Mucosa of descending colon (tissue), 3 donors: ENCODE results near the gene CCDC154. TPM values are rescaled to one million over a fixed set of nuclear protein-coding genes. Genes with fewer than 3 reads are reported as not detected.

Experiments
- ATAC-seq: fragments of 200-7000 bp; cut with Tn5 transposase; one replicate; pipeline ENCODE4 v1.9.1; 2020; ENCODE audit warnings: mild to moderate bottlenecking, moderate library complexity
- DNase-seq, 3 donors: peaks; one replicate each; pipeline ENCODE4 v3.0.0-alpha.2; 2020
- H3K36me3 ChIP-seq: fragments of 200-600 bp; one replicate; pipeline ENCODE4 v1.8.0; 2021; ENCODE audit warnings: low read depth, mild to moderate bottlenecking
- H3K4me1 ChIP-seq: fragments of 200-600 bp; one replicate; pipeline ENCODE4 v1.8.0; 2021; ENCODE audit warnings: low read depth, mild to moderate bottlenecking
- H3K4me3 ChIP-seq: fragments of 200-600 bp; one replicate; pipeline ENCODE4 v1.8.0; 2021; ENCODE audit warnings: mild to moderate bottlenecking
- H3K9me3 ChIP-seq: fragments of 200-600 bp; one replicate; pipeline ENCODE4 v1.8.0; 2021; ENCODE audit warnings: mild to moderate bottlenecking
- intact Hi-C, 2 donors: fragments of 100-400 bp; cut with DNase I in 1 of 2; cut with micrococcal nuclease in 1 of 2; formaldehyde crosslinking; loops; one replicate each; pipeline versions ENCODE4 v1.11.0 to v1.11.1; 2022; cut with DNase I, micrococcal nuclease
- total RNA-seq, 3 donors: library from RNA; stranded (reverse); fragmentation: NEBNext Ultra II Directional in 2 of 3; extraction: Animal tissue kit (Norgen Biotek cat#: 25700) in 2 of 3; gene quantifications; one replicate each; pipeline versions ENCODE4 v1.2.1 to v1.2.4, GENCODE V29; 2021 to 2023
- TF ChIP-seq, protein P1 (sequence below): fragments of 200-600 bp; IDR thresholded peaks from one replicate; pipeline ENCODE4 v1.8.0; 2022; ENCODE audit warnings: antibody characterized with exemption, mild to moderate bottlenecking
- donor health status: DM: no; HTN: no; CAD: no; lungs with moderate emphysema.
- donor health status: DM: no; HTN: no; CAD: no.
- donor health status: DM: no; HTN: yes; CAD: no.

Gene CCDC154
- total RNA-seq, 3 donors from 2014 or later, result 0.43 to 2.4 (median 1.1) TPM

DNA sequence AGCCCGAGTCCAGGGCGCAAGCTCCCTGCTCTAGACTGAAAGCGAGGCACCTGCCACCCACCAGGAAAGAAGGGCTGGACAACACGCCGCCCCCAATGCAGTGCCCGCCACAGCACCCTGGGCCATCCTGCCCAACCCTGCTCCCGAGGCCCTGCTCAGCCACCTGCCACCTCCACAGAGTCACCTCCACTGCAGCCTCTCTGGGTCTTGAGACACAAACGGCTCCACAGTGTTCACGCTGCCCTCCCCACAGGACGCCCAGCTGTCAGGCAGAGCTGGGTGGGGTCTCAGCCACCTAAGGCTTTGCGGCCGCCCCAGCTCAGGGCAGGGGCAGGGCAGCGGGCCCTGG lies 21.2 kb upstream of the CCDC154 start:
- no peaks in the 10 kb centered on the region for H3K36me3 ChIP-seq
- TF ChIP-seq, protein P1, sequence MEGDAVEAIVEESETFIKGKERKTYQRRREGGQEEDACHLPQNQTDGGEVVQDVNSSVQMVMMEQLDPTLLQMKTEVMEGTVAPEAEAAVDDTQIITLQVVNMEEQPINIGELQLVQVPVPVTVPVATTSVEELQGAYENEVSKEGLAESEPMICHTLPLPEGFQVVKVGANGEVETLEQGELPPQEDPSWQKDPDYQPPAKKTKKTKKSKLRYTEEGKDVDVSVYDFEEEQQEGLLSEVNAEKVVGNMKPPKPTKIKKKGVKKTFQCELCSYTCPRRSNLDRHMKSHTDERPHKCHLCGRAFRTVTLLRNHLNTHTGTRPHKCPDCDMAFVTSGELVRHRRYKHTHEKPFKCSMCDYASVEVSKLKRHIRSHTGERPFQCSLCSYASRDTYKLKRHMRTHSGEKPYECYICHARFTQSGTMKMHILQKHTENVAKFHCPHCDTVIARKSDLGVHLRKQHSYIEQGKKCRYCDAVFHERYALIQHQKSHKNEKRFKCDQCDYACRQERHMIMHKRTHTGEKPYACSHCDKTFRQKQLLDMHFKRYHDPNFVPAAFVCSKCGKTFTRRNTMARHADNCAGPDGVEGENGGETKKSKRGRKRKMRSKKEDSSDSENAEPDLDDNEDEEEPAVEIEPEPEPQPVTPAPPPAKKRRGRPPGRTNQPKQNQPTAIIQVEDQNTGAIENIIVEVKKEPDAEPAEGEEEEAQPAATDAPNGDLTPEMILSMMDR, result no peak
- intact Hi-C loops, result no loop called here
- no peak overlapping the region for H3K4me3 ChIP-seq
- ATAC-seq, result no peak
- no peaks in the 10 kb centered on the region for H3K9me3 ChIP-seq
- H3K4me1 ChIP-seq, result no peaks in the 10 kb centered on the region
- no peak for DNase-seq

DNA sequence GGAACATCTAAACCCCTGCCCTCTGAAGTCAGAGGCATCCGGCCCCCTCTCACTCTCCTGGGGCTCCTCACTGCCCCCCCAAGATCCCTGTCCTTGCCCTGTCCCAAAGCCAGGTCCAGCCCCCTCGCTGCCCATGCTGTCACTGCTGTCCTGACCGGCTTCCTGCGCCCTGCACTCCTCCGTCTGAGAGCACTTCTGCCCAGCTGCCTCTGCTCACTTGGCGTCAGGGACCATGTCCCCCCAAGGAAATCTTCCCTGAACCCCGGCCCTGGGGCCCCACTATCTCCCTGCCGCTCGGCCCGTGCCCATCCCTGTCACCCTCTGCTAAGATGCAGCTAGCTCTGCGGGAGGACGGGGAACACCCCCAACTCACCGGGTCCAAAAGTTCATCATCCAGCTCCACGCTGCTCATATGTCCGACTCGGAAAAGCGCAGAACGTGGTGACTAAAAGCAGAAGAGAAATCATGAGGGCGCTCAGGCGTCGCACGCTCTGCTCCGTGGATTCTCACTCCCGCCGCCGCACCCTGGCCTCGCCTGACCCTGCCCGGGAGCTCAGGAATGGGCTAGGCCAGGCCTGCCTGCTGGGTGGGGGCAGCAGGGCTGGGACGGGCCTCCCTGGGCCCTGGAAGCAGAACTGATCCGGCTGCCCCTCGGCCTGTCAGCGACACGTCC lies 20.7 kb upstream of the CCDC154 start:
- H3K4me1 ChIP-seq, result no peaks in the 10 kb centered on the region
- TF ChIP-seq, protein P1, result no peak
- no peaks in the 10 kb centered on the region for H3K9me3 ChIP-seq
- intact Hi-C loops, result no loop called here
- DNase-seq (peak in 1 of 3 donors; percentile 45), ATAC-seq (no peak)
- no peak overlapping the region for H3K4me3 ChIP-seq
- H3K36me3 ChIP-seq, result no peaks in the 10 kb centered on the region

DNA sequence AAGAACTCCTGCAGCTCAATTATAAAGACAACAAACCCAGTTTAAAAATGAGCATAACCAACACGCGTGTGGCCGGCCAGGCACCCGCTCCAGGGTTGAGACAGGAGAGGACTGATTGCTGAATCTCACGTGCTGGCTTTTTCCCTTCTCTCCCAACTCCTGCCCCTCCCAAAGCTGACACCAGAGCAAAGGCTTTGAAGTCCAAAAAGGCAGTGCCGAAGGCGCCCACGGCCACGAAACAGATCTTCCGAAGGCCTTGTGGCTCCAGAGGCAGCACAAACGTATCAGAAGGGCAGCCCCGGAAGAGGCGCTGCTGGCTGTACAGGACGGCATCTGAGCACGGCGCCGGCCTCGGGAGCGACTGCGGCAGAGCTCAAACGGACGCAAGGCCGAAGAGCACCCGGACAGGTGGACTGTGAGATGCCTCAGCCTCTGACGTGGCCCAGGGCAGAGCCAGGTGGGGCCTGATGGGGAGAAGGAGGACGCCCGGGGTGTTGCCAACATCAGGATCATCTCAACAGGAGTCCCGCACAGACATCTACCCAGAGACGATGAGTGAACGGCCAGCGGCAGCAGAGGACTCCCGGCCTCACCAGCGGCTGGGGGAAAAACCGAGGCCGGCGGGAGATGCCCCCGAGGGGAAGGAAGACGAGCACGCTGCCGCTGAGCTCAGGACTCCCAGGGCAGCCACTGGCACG lies 20.0 kb upstream of the CCDC154 start:
- H3K4me1 ChIP-seq, result no peaks in the 10 kb centered on the region
- H3K36me3 ChIP-seq, result no peaks in the 10 kb centered on the region
- TF ChIP-seq, protein P1, result no peak
- H3K9me3 ChIP-seq, result no peaks in the 10 kb centered on the region
- intact Hi-C loops, result no loop called here
- H3K4me3 ChIP-seq, result no peak overlapping the region
- ATAC-seq (no peak), DNase-seq (peak in 1 of 3 donors; percentile 46)

DNA sequence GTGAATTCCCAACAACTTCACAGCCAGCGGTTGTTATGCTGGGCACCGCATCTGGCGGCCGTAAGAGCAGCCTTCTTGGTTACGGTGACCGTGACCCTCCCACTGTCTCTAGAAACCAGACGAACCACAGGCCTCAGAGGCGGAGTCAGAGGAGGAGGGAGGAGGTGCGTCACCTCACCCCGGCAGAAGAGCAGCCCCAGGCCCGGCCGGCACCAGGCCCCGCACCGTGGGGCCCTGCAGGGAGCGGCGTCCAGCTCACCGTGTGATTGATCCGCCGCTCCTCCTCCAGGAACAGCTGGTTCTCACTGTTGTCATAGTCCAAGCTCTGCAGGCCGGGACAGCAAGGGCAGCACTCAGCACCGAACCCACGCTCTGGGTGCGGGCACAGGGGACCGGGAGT lies 16.8 kb upstream of the CCDC154 start:
- ATAC-seq (no peak), DNase-seq (peak in 1 of 3 donors; percentile 43)
- Histone ChIP-seq H3K4me3 (no peak overlapping the region), H3K4me1 (no peaks in the 10 kb centered on the region), H3K9me3 (no peaks in the 10 kb centered on the region), H3K36me3 (no peaks in the 10 kb centered on the region)
- intact Hi-C loops, result no loop called here
- TF ChIP-seq, protein P1, result no peak

DNA sequence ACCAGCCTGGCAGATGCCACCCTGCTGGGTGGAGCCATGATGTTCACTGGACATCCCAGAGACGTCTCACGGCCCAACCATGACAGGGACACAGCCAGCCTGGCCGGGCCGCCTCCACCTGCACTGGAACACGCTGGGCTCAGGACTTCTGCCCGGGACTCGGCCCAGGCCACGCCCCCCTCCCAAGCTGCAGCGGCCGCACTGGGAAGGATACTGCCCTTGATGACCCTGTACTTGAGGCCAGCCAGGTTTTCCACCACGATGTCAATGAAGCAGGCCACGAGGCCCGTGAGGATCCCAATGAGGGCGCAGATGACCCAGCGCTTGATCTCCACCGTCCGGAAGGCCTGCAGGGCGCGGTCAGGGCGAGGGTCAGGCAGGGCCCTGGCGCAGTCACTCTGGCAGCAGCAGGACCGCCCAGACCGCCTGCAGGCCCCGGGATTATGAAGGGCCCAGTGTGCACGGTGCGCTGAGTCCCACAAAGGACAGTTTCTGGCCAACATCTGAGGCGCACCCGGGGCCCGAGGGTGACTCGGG lies 16.3 kb upstream of the CCDC154 start:
- H3K36me3 ChIP-seq, result no peaks in the 10 kb centered on the region
- DNase-seq (peak in 1 of 3 donors; percentile 37), ATAC-seq (no peak)
- H3K9me3 ChIP-seq, result no peaks in the 10 kb centered on the region
- no peak overlapping the region for H3K4me3 ChIP-seq
- intact Hi-C loops, result no loop called here
- no peaks in the 10 kb centered on the region for H3K4me1 ChIP-seq
- TF ChIP-seq, protein P1, result no peak
